Upper lobe of right lung (tissue), 1 donor: ENCODE results near the gene ARHGEF35. TPM values are rescaled to one million over a fixed set of nuclear protein-coding genes. Genes with fewer than 3 reads are reported as not detected.

Experiments
- ATAC-seq: fragments of 200-7000 bp; cut with Tn5 transposase; one replicate; pipeline ENCODE4 v1.9.1; 2020; ENCODE audit warnings: mild to moderate bottlenecking, moderate library complexity
- DNase-seq: peaks from one replicate; pipeline ENCODE4 v3.0.0-alpha.2; 2020
- H3K27ac ChIP-seq: fragments of 200-600 bp; one replicate; pipeline ENCODE4 v1.8.0; 2022
- H3K27me3 ChIP-seq: fragments of 200-600 bp; one replicate; pipeline ENCODE4 v1.8.0; 2022; ENCODE audit warnings: mild to moderate bottlenecking
- H3K36me3 ChIP-seq: fragments of 200-600 bp; one replicate; pipeline ENCODE4 v1.8.0; 2022
- H3K4me1 ChIP-seq: fragments of 200-600 bp; one replicate; pipeline ENCODE4 v1.8.0; 2022
- H3K4me3 ChIP-seq: fragments of 200-600 bp; one replicate; pipeline ENCODE4 v1.8.0; 2022; ENCODE audit warnings: mild to moderate bottlenecking
- H3K9me3 ChIP-seq: fragments of 200-600 bp; one replicate; pipeline ENCODE4 v1.8.0; 2022
- CTCF ChIP-seq: fragments of 200-600 bp; IDR thresholded peaks from one replicate; pipeline ENCODE4 v1.8.0; 2022; ENCODE audit warnings: antibody characterized with exemption
- intact Hi-C: fragments of 100-400 bp; cut with DNase I; formaldehyde crosslinking; loops from one replicate; pipeline ENCODE4 v1.11.0; 2022
- total RNA-seq: library from RNA; stranded (reverse); fragmentation: NEBNext Ultra II Directional; extraction: Animal tissue kit (Norgen Biotek cat#: 25700); gene quantifications from one replicate; pipeline ENCODE4 v1.2.1, GENCODE V29; 2021
- donor health status: DM: no; HTN: yes; CAD: no; lungs with severe emphysema.

ARHGEF35 gene
- total RNA-seq, 1 donor from 2014 or later: 11.5 TPM

GRCh38 chr7:144142187-144142586 lies 53.4 kb downstream of the ARHGEF35 start:
- no peak for ATAC-seq
- Histone ChIP-seq H3K9me3 (no peaks in the 10 kb centered on the region), H3K4me3 (no peak overlapping the region), H3K4me1 (no peaks in the 10 kb centered on the region), H3K27ac (no peak overlapping the region), H3K27me3 (no peaks in the 10 kb centered on the region), H3K36me3 (no peaks in the 10 kb centered on the region)
- TF ChIP-seq CTCF: no peak
- no peak for DNase-seq
- intact Hi-C loops: no loop called here

- Histone ChIP-seq H3K9me3 (no peaks in the 10 kb centered on the region), H3K27me3 (no peaks in the 10 kb centered on the region), H3K4me1 (no peaks in the 10 kb centered on the region), H3K36me3 (no peaks in the 10 kb centered on the region), H3K27ac (no peak overlapping the region), H3K4me3 (no peak overlapping the region)
- no peak for ATAC-seq
- DNase-seq: no peak
- intact Hi-C loops: no loop called here
- TF ChIP-seq CTCF: no peak
Measured at GRCh38 chr7:144137501-144137900, 58.1 kb downstream of the ARHGEF35 start.

Other genes starting within 250 kb of the ARHGEF35 start
- not detected for gene OR2F1, start 241.0 kb downstream of the ARHGEF35 start, total RNA-seq
- not detected for gene OR6B1, start 195.5 kb downstream of the ARHGEF35 start, total RNA-seq
- gene OR2A5, start 146.9 kb downstream of the ARHGEF35 start, total RNA-seq: not detected
- not detected for gene OR2A25, start 126.0 kb downstream of the ARHGEF35 start, total RNA-seq
- gene OR2A12, start 109.6 kb downstream of the ARHGEF35 start, total RNA-seq: not detected
- not detected for gene OR2A2, start 86.2 kb downstream of the ARHGEF35 start, total RNA-seq
- not detected for gene OR2A14, start 72.7 kb downstream of the ARHGEF35 start, total RNA-seq
- 9.5 TPM for gene CTAGE4, start 12.4 kb downstream of the ARHGEF35 start, total RNA-seq
- not detected for gene OR2A42, start 43.8 kb upstream of the ARHGEF35 start, total RNA-seq
- gene OR2A7, start 69.0 kb upstream of the ARHGEF35 start, total RNA-seq: 13.9 TPM
- 4.9 TPM for gene CTAGE8, start 73.5 kb upstream of the ARHGEF35 start, total RNA-seq
- not detected for gene OR2A1, start 116.6 kb upstream of the ARHGEF35 start, total RNA-seq
- gene ARHGEF5, start 159.6 kb upstream of the ARHGEF35 start, total RNA-seq: 36.9 TPM
- gene NOBOX, start 207.9 kb upstream of the ARHGEF35 start, total RNA-seq: not detected